ENCODE measurements around the gene LYL1.

LYL1 gene

DNA sequence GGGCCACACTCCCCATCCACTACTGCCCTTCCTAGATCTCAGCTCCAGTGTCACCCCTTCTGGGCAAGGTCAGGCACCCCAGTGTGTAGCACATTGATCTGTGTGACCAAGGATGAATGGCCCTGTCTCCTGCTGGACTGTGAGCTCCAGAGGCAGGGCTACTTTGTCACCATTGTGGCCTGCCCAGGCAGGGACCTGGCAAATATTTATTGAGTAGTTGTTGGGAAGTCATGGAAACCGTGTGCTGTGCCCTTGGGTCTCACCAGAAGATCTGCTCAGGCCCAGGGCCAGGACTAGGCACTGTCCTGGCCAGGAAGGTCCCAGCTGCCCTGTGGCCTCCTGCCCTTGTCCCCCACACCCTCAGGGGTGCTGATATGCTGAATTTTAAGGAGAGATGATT is 25.9 kb upstream of the LYL1 start:
- no peak for DNase-seq

- DNase-seq, result no peak
These were observed 25.3 kb upstream of the LYL1 start for GRCh38 chr19:13127811-13128575.

DNA sequence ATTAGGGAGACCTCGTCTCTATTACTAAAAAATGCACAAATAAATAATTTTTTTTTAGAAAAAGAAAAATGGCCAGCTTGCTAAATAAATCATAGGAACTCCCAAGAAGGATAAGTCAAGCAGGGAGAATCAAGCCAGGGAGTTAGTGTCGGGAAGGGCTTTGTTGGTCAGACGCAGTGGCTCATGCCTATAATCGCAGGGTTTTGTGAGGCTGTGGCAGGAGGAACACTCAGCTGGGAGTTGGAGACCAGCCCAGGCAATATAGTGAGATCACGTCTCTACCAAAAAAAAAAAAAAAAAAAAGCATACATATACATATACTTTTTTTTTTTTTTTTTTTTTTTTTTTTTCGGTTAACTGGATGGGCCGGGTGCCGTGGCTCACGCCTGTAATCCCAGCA is 24.4 kb upstream of the LYL1 start:
- no peak for DNase-seq

GRCh38 chr19:13122980-13123957 is 20.6 kb upstream of the LYL1 start:
- DNase-seq, result no peak

- no peak for DNase-seq
These were observed 19.7 kb upstream of the LYL1 start for GRCh38 chr19:13122275-13122878.

- no peak for DNase-seq
These were observed 19.1 kb upstream of the LYL1 start for GRCh38 chr19:13121551-13122274.

- DNase-seq, result no peak
These were observed 18.2 kb upstream of the LYL1 start for GRCh38 chr19:13120817-13121216.

- no peak for DNase-seq
These were observed 17.4 kb upstream of the LYL1 start for GRCh38 chr19:13120031-13120430.

DNA sequence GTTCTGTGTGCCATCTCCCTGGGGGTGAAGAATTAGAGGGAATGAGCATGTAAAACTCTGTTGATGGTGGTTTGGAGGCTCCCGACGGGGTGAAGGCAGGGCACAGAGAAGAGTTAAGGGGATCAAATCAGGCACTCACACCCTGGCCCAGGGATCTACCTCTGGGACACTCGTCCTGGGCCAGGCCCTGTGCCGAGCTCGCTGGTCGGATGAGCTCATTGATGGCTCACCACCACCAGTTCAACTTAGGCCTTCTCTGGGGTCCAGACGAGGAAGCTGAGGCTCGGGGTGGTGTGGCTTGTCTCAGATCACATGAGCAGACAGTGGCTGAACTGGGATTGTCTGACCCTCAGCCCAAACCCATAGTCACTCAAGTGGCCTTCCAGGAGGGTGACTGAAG is 17.0 kb upstream of the LYL1 start:
- DNase-seq, result no peak

DNA sequence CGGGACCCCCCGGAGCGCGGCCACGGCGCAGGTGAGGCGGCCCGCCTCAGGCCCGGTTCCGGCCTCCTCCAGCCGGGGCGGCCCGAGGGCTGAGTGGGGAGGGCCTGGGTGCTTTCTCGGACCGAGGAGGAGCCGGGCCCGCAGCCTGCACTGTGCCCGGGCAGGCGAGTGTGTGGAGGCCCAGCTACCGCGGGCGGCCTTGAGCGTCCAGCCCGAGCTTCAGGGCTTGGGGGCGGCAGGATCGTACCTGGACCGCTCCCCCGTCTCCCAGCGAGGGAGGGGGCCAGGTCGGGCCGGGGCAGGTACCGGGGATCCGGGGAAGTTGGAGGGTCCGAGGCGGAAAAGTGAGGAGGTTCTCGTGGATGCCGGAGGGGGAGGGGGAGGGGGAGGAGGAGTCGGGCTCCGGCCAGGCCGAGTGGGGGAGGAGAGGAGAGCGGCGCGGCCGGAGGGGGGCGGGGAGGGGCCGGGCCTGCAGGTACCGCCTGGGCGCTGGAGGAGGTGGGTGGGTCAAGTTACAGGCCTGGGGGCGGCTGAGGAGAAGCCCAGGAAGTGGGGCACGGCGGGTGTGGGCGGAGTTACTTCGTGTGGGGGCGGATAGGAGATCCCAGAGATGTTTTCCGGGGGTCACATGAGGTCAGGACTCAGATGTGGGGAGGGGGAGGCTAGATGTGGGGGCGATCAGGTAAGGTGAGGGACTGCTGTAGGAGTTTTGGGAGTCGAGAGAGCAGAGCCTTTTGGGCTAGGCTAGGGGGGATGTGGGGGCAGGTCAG is 16.0 kb upstream of the LYL1 start:
- no peak for DNase-seq

DNA sequence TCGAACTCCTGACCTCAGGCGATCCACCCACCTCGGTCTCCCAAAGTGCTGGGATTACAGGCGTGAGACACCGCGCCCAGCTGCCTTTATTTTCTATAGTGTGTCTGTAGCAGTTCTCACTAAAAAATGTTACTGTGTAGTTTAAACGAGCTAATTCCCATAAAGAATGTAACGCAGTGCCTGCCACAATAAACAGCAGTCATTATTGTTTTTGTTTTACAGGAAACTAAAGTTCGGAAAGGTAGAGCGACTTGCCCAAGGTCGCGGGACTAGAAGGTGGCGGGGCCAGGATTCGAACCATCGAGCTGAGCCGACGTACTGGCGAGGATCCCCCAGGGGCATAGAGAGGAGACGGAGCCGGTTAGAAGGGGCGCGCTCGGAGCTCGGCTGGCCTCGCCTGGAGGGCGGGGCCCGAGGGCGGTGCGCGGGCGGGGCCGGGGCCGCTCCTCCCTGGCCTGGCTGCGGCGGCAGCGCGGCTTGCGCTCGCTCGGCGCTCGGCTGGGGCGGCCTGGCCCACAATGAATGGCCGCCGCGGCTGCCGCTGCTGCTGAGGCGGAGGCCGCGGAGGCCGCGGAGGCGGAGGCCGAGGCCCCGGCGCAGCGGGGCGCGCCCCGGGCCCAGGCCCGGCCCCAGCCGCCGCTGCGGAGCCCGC is 15.2 kb upstream of the LYL1 start, which contains the start of gene NACC1:
Gene NACC1 (plus strand): TSS at position 493 of the 652 bp plus-strand sequence. CDS start 16,944 bp downstream, outside the sequence.
- DNase-seq, result peak; percentile 91

DNA sequence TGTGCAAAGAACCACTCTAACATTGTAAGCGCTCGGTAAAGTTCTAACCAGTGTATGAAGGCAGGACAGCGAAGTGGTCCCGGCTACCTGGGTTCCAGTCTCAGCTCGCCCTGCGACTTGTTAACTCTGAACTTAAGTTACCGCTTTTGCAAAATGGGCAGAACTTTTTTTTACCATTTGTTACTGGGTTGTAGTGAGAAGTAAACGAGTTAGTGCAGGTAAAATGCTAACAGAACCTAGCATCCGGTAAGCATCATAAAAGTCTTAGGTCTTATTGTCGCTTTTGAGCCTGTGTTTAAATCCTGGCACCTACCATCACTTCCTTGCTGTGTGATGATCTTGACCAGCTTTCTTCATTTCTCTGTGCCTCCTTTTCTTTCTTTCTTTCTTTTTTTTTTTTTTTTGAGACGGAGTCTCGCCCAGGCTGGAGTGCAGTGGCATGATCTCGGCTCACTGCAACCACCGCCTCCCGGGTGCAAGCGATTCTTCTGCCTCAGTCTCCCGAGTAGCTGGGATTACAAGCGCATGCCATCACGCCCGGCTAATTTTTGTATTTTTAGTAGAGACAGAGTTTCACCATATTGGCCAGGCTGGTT is 14.6 kb upstream of the LYL1 start:
- DNase-seq, result no peak

- DNase-seq, result peak; percentile 83
These were observed 13.9 kb upstream of the LYL1 start, which contains the start of gene TRMT1 for GRCh38 chr19:13116282-13117175. Gene TRMT1, minus strand, starts transcription at chr19:13116740. Its CDS starts 341 bp downstream, at chr19:13116399.

DNA sequence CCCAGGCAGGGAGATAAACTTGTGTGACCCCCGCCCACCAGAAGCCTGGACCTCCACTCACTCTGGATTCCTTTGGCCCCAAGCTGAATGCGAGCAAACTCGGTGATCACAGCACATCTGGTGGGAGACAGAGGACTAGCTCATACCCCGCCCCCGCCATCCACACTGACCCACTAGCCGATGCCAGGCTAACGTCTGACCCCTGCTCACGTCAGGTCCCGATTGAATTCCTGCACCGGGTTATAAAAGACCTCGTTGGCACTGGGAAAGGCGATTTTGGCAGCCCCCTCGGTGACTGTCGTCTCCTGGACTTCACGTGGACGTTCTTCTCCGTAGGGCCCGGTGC is 13.3 kb upstream of the LYL1 start:
- DNase-seq, result no peak

DNA sequence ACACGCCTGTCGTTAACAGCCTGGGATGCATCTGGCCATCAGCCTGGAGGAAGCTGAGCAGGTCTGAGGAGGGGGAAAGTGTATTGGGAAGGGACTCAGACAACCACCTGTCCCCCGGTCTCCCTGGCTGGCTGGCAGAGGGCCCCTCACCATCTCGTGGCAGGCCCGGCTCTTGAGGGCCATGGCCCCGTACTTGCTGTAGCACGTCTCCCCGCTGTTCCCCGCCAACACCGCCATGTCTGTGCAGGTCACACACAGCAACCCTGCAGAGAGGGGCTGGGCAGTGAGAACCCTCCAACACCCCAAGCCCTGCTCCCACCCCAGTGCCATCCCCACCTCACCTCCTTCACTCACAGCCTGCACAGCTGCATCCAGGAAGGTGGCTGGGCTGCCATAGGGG is 9.9 kb upstream of the LYL1 start:
- no peak for DNase-seq

- DNase-seq, result no peak
These were observed 7.5 kb upstream of the LYL1 start for GRCh38 chr19:13110099-13110610.

DNA sequence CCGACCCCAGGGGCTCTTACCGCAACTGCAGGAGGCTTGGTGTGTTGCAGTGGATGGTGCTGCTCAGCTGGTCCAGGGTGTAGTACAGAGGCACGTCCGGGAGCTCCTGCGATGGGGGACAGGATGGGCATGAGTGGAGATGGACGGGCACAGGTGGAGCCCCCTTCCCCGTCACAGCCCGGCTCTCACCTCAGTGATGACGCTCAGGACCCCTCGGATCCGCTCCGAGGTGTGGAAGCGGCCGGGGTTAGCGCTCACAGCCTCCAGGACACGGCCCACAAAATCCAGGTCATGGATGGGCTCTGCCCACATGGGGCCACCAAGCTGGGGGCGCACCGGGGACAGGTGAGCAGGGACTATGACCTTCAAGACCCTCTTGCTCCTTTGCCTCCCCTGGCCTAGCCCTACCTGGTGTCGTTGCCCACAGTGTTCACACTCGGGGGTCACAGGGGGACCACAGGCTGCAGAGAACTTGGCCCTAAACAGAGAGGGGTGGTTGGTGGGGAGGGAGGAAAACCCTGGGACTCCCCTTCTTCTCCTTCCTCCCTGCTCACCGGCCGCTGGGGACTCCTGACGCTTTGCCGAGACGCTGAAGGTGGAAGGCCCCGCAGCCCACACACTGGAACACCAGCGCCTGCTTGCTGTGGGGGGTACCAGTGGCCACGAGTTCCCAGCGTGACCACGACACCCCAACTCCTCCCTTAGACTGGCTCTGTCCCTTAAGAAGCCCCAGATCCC is 6.9 kb upstream of the LYL1 start:
- no peak for DNase-seq

GRCh38 chr19:13104848-13105711 is 2.4 kb upstream of the LYL1 start:
- peak; percentile 45 for DNase-seq
